Stimulated activated CD4-positive, alpha-beta T cell treated with anti-CD3 and anti-CD28 coated beads, Interleukin-15, amount 100 ng/mL, for 48 hours (primary cell): ENCODE data around the gene HMGCS1.
"Not testable (repeated sequence)": the region's sequence is repeated elsewhere in the genome, so short reads cannot be mapped to it uniquely, and the experiment has no call there.

ENCODE experiments used
- DNase-seq, 2 donors: peaks; one replicate each; pipeline ENCODE4 v3.0.0-alpha.2; 2020; ENCODE audit warnings: low read depth in 2 of 2

The HMGCS1 gene

GRCh38 chr5:43312699-43313034 is 545 bp downstream of the HMGCS1 start:
- DNase-seq = no peak

DNA sequence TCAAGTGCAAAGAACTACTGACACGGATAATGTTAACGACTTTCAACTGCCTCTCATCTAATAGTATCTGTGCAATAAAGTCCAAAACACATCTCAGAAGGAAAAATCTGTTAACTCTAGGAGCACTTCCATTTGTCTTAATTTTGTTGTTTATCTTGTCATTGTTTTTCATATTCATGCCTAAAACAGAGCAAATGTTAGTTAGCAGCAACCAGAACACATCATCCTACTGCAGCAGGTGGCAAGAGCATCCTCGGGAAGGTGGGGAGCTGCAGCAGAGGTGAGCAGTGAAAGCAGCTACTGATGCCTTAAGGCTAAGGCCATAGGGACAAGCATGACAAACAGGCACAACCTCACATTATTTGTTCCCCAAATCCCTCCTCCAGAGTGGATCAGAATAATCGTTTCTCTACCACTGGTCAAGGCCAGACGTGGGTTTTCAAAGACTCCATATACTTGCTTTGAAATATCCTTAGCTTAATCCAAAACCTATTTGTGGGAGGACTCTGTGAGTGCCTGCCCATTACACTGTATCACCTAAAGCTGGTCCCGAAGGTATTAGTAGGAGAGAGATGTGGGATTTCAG is 1.0 kb downstream of the HMGCS1 start:
- DNase-seq = no peak

GRCh38 chr5:43309637-43310036 is 3.6 kb downstream of the HMGCS1 start:
- DNase-seq = no peak

DNA sequence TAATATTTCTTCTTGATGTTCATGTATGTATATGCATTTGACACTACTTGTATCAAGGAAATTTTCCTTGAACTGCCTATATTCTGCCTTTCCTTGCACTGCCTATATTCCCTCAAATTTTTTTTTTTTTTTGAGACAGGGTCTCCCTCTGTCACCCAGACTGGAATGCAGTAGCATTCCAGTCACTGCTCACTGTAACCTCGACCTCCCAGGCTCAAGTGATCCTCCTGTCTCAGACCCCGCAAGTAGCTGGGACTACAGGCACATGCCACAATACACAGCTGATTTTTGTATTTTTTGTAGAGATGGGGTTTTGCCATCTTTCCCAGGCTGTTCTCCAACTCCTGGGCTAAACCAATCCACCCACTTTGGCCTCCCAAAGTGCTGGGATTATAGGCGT is 4.1 kb downstream of the HMGCS1 start:
- no peak for DNase-seq

DNA sequence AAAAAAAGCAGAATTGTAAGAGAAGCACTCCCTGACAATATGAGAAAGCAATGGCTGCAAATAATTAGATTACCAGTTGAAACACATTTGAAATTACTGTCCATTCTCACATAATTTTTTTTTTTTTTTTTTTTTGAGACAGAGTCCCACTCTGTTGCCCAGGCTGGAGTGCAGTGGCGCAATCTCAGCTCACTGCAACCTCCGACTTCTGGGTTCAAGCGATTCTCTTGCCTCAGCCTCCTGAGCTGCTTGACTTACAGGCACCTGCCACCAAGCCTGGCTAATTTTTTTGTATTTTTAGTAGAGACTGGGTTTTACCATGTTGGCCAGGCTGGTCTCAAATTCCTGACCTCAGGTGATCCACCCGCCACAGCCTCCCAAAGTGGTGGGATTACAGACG is 6.3 kb downstream of the HMGCS1 start:
- DNase-seq = not testable (repeated sequence)

DNA sequence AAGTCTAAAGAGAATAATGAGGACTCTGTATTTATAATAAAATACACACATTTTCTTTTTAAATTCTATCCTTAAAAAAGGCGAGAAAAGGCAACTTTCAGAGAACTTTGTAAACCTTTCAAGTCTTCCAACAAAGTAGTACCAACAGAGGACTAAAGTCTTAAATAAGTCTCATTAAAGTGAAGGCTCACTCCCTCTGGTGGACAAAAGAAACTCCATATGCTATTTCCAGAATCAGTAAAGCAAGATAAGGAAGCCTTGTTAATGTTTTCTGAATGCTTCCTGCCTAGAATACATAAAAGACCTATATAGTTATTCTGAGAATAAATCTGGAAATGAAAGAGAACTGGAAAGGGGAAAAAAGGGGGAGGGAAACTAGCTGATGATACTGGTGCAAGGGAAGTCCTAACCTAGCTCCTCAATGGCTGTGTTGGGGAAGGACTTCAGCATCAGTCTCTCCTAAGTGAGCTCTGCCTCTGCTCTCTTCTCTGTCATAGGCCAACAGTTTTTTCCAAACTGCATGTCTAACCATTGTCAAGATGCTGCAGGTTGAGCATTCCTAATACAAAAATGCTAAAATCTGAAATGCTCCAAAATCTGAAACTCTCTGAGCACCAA is 7.2 kb downstream of the HMGCS1 start:
- DNase-seq = no peak

- DNase-seq = no peak
Measured at GRCh38 chr5:43304525-43304924, 8.7 kb downstream of the HMGCS1 start.

DNA sequence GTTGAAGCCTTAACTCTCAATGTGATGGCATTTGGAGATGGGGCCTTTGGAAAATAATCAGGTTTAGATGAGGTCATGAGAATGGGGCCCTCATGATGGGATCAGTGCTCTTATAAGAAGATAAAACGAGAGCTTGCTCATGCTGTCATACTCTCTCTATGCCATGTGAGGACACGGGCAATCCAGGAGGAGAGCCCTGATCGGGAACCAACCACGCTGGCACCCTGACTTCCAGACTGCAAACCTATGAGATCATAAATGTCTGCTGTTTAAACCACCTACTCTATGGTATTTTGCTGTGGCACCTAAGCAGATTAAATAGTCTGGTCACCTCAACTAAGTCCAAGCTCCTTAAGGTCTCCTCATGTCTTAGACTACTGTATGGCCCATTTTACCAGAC is 10.0 kb downstream of the HMGCS1 start:
- DNase-seq = no peak

- no peak for DNase-seq
Measured at GRCh38 chr5:43302481-43302880, 10.7 kb downstream of the HMGCS1 start.

DNA sequence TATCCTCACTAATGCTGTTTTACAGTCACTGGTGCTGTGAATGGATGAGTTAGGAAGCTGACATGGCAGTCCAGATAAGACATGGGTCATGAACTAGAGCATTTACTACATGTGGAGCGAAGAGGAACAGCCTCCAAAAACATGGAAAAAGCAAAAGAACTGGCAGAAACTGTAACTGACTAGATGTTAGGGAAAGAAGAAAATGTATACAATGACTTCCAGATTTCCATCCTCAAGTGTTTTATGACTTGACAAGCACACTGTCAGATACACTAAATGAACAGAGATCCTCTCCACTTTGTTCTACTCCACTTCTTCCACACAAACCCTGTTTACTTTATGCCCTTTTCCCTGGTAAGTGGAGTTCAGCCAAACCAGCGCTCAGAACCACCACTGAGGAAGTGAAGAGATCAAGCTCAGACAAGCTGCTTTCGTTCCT is 11.5 kb downstream of the HMGCS1 start:
- DNase-seq = no peak

- DNase-seq = no peak
Measured at GRCh38 chr5:43300112-43300511, 13.1 kb downstream of the HMGCS1 start.

GRCh38 chr5:43298443-43298842 is 14.8 kb downstream of the HMGCS1 start:
- no peak for DNase-seq

DNA sequence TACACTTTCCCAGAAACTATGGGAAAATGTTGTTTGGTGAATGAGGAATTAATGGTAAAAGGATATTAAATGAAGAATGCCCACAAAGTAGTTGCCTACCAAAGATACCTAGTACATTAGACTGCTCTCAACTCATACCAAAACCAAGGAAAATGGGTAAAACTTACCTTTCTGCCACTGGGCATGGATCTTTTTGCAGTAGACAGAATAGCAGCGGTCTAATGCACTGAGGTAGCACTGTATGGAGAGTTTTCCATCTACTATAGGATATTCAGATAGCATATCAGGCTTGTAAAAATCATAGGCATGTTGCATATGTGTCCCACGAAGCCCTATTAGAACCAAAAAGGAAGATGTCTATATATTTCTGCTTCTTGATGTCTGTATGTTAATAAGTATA is 16.4 kb downstream of the HMGCS1 start:
- DNase-seq = no peak

DNA sequence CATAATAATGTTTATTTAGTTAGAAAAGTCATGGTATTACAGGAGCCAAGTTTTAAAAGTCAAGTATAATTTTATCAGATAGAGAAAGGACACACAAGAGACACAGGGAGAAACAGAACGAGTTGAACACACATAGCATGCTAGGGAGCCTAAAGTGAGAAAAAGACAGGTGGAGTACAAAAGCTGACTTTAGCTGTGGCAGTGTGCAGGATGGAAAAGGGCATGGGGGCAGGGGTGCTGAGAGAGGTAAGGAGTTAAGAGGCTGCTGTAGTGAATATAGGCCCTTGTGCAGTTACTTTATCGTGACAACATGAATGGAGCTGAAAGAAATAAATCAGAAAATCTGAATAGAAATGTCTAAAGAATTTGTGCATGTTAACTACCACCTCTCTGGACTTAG is 18.0 kb downstream of the HMGCS1 start:
- no peak for DNase-seq

GRCh38 chr5:43294226-43294625 is 19.0 kb downstream of the HMGCS1 start:
- DNase-seq = no peak

- DNase-seq = no peak
Measured at GRCh38 chr5:43290726-43291125, 22.5 kb downstream of the HMGCS1 start.

DNA sequence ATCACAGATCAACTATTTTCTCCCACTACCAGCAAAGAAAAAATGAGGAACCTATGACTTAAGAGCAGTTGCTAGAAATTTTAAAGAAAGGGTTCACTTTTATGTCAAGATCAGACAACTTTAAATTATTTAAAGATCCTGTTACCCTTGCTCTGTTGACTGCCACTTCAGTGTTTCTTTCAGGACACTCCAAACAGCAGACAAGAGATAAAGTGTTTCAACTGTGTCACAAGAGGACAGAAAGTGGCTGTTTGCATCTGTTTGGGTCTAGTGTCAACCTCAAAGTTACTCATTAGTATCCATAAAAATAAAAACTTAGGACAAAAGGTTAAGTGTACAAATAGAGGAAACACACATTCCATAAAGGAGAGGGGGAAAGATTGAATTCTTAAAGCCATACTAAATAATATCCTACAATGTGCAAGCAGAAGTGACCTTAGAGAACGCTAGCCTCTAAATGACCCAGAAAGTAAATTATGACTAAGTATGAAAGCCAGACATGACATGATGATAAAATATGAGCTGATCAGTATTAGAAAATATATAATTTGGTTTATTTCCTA is 24.9 kb downstream of the HMGCS1 start:
- DNase-seq = no peak

DNA sequence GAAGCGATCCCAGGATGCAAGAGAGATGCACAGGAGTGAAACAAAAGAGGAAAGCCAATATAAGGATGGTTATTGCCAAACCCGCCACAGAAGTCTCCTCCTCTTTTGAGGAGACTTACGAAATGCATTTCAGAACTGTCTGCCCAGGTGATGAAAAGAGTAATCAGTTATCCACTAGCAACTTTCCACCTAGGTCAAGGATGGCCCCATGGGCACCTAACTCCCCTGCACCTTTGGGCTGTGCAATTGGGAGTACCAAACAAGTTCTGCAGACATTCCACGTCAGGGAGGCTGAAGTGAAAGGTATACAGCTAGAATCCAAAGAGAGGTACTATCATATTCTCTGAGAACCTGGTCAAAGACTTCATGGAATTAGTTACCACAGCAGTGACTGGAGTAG is 25.7 kb downstream of the HMGCS1 start:
- no peak for DNase-seq

GRCh38 chr5:43286623-43287022 is 26.6 kb downstream of the HMGCS1 start:
- DNase-seq = no peak

GRCh38 chr5:43281840-43282658 is 31.2 kb downstream of the HMGCS1 start:
- DNase-seq = peak in 1 of 2 donors; percentile 8

DNA sequence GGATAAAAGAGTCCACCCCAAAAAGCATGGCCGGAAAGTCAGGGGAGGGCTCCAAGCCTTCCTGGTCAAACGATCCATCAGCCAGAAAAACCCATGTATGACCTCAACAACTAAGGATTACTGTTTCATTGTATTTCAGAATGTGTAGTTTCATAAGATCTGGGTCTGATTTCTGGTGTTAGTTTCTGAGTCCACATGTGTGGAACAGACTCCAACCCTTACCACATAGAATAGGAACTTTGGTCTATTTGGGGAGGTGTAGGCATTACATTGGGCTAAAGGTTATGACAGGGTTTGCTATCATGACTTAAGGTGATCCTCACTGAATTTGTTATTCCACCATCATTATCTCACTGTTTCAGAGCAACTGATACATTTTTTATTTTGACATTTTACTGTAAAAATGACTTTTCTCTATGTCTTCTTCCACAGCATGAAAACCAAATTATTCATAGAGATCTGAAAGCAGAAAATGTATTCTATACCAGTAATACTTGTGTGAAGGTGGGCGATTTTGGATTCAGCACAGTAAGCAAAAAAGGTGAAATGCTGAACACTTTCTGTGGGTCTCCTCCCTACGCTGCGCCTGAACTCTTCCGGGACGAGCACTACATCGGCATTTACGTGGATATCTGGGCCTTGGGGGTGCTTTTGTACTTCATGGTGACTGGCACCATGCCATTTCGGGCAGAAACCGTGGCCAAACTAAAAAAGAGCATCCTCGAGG is 33.5 kb downstream of the HMGCS1 start:
- no peak for DNase-seq

GRCh38 chr5:43275391-43275790 is 37.8 kb downstream of the HMGCS1 start:
- no peak for DNase-seq
